ENCODE results near the gene ZNF776. TPM values are rescaled to one million over a fixed set of nuclear protein-coding genes. Genes with fewer than 3 reads are reported as not detected.
"Not testable (repeated sequence)": the region's sequence is repeated elsewhere in the genome, so short reads cannot be mapped to it uniquely, and the experiment has no call there.

Gene ZNF776
- total RNA-seq, 6 experiments from 2014 or later: 5.4 to 9.3 (median 7.0) TPM

DNA sequence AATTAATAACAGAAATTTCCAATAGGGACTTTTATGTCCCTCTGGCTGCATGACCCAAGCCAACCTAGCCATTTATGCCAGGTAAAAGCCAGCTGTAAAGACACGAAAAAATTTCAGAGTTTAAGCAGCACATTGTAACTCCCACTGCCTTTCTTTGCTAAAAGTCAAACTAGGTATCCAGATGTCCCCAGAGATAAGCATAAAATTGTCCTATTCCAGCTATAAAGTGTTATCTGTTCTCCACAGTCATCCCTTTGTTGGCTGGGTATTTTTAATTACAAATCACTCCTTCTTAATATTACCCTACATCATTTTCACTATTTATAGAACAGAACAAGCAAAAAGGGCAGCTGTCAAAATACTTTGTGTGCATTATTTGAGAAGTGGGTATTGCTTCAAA is 34.4 kb upstream of the ZNF776 start:
- Mint-ChIP-seq H3K27ac (no peak overlapping the region), H3K36me3 (ENCODE audit: low read depth) (peaks cover 71% of the 10 kb centered on the region), H3K4me3 (no peak overlapping the region), H3K4me1 (ENCODE audit: low read depth) (no peaks in the 10 kb centered on the region), H3K27me3 (ENCODE audit: insufficient read depth) (no peaks in the 10 kb centered on the region; the same call in none of the 2 replicates), H3K9me3 (peaks cover 79% of the 10 kb centered on the region)
- TF ChIP-seq, protein P1, sequence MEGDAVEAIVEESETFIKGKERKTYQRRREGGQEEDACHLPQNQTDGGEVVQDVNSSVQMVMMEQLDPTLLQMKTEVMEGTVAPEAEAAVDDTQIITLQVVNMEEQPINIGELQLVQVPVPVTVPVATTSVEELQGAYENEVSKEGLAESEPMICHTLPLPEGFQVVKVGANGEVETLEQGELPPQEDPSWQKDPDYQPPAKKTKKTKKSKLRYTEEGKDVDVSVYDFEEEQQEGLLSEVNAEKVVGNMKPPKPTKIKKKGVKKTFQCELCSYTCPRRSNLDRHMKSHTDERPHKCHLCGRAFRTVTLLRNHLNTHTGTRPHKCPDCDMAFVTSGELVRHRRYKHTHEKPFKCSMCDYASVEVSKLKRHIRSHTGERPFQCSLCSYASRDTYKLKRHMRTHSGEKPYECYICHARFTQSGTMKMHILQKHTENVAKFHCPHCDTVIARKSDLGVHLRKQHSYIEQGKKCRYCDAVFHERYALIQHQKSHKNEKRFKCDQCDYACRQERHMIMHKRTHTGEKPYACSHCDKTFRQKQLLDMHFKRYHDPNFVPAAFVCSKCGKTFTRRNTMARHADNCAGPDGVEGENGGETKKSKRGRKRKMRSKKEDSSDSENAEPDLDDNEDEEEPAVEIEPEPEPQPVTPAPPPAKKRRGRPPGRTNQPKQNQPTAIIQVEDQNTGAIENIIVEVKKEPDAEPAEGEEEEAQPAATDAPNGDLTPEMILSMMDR (IDR thresholded peaks at IDR 0.05): no peak
- no peak for DNase-seq

DNA sequence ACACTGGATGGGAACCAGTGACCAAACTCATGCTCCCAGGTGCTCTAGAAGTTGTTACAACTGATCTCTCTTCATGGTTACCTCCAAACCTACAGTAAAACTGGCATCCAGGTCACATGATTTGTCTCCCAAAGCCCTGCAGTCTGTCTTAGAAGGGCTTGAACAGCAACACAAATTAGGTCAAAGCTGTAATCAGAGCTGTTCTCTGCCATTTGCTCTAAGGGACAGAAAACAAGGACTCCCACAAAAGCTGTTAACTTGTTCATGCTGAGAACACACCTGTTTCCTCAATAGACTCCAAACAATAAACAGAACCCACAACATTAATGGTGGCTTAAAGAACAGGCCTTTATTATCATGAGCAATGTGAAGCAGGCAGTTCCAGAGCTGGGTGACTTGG is 27.2 kb upstream of the ZNF776 start:
- Mint-ChIP-seq H3K9me3 (peaks cover 89% of the 10 kb centered on the region), H3K4me3 (no peak overlapping the region), H3K27me3 (ENCODE audit: insufficient read depth) (no peaks in the 10 kb centered on the region; the same call in 1 of the 2 replicates), H3K27ac (no peak overlapping the region), H3K36me3 (ENCODE audit: low read depth) (peaks cover 86% of the 10 kb centered on the region), H3K4me1 (ENCODE audit: low read depth) (no peaks in the 10 kb centered on the region)
- TF ChIP-seq, protein P1 (IDR thresholded peaks at IDR 0.05): no peak
- no peak for DNase-seq

DNA sequence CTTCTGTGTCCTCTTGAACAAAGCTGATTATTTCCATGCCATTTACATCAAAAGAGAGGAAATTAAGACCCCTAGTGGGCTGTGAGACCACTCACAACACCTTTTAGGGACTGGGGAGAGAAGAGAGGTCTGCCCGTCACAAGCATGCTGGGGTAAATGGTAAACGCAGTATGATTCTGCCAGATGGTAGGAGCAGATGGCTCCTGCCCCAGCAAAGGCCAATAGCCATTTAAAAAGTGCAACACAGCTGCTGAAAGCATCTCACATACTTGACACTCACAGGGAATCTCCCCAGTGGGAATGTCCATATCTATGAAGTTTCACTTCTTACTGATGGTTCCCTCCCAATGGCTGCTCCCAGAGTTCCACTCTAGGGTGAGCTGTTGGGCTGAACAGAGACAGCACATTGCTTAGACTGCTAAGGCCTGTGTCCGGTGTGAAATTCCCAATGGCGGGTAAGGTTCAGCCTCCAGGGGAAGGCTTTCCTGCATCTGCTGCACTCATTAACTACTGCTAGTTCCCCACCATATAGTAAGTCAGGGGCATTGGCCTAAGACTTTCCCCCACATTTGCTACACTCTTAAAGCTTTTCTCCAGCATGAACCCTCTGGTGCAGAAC is 26.6 kb upstream of the ZNF776 start:
- Mint-ChIP-seq H3K4me1 (ENCODE audit: low read depth) (no peaks in the 10 kb centered on the region), H3K4me3 (no peak overlapping the region), H3K27ac (no peak overlapping the region), H3K9me3 (peaks cover 90% of the 10 kb centered on the region), H3K27me3 (ENCODE audit: insufficient read depth) (no peaks in the 10 kb centered on the region; the same call in 1 of the 2 replicates), H3K36me3 (ENCODE audit: low read depth) (peaks cover 86% of the 10 kb centered on the region)
- TF ChIP-seq, protein P1 (IDR thresholded peaks at IDR 0.05): no peak
- no peak for DNase-seq

DNA sequence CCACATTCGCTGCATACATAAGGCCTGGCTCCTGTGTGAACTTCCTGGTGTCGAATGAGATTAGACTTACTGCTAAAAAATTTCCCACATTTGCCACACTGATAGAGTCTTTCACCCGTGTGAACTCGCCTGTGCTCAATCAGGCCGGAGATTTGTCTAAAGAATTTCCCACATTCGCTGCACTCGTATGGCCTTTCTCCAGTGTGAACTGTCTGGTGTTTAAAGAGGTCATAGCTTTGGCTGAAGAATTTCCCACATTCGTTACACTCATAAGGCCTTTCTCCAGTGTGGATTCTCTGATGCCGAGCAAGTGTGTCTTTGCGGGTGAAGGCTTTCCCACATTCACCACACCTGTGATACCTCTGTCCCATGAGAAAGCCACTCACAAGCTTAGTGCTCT is 25.7 kb upstream of the ZNF776 start:
- TF ChIP-seq, protein P1 (IDR thresholded peaks at IDR 0.05): no peak
- Mint-ChIP-seq H3K27me3 (ENCODE audit: insufficient read depth) (no peaks in the 10 kb centered on the region; the same call in 1 of the 2 replicates), H3K27ac (no peak overlapping the region), H3K36me3 (ENCODE audit: low read depth) (peaks cover 82% of the 10 kb centered on the region), H3K9me3 (peaks cover 87% of the 10 kb centered on the region), H3K4me1 (ENCODE audit: low read depth) (no peaks in the 10 kb centered on the region), H3K4me3 (no peak overlapping the region)
- DNase-seq: no peak

DNA sequence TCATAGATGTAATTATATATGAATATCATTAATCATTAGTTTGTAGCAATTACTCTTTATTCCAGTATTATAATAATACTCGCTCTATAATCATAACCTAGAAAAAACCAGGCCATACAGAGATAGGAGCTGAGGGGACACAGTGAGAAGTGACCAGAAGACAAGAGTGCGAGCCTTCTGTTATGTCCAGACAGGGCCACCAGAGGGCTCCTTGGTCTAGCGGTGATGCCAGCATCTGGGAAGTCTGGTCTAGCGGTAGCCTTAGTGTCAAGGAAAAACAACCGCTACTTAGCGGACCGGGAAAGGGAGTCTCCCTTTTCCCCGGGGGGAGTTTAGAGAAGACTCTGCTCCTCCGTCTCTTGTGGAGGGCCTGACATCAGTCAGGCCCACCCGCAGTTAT is 8.3 kb upstream of the ZNF776 start:
- not testable (repeated sequence) for H3K9me3 Mint-ChIP-seq; H3K27me3 Mint-ChIP-seq (ENCODE audit: insufficient read depth); H3K4me3 Mint-ChIP-seq; H3K27ac Mint-ChIP-seq; H3K4me1 Mint-ChIP-seq (ENCODE audit: low read depth); H3K36me3 Mint-ChIP-seq (ENCODE audit: low read depth)
- TF ChIP-seq, protein P1 (IDR thresholded peaks at IDR 0.05): peak; percentile 80
- peak; percentile 40 for DNase-seq

DNA sequence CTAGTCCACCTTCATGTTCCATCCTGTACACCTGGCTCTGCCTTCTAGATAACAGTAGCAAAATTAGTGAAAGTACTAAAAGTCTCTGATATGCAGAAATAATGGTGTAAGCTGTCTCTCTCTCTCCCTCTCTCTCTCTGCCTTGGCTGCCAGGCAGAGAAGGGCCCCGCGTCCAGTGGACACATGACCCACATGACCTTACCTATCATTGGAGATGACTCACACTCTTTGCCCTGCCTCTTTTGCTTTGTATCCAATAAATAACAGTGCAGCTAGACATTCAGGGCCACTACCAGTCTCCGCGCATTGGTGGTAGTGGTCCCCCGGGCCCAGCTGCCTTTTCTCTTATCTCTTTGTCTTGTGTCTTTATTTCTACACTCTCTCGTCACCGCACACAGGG is 7.8 kb upstream of the ZNF776 start:
- H3K36me3 Mint-ChIP-seq (ENCODE audit: low read depth); H3K27me3 Mint-ChIP-seq (ENCODE audit: insufficient read depth); H3K27ac Mint-ChIP-seq; DNase-seq; H3K4me1 Mint-ChIP-seq (ENCODE audit: low read depth); H3K9me3 Mint-ChIP-seq; H3K4me3 Mint-ChIP-seq: not testable (repeated sequence)
